Fibroblast of lung (primary cell): Measurements from ENCODE around the gene GSTM2.

Experiments
- CTCF ChIP-seq, 2 donors: IDR thresholded peaks in 1 of 2; conservative IDR thresholded peaks in 1 of 2; 1 replicate in 1 of 2; 2 replicates in 1 of 2; pipeline ENCODE4 v1.5.1; 2011 to 2012; ENCODE audit warnings: low read length in 2 of 2, control low read depth in 1 of 2, inconsistent platforms in 1 of 2, low read depth in 1 of 2, mild to moderate bottlenecking in 1 of 2
- EZH2 ChIP-seq: IDR thresholded peaks from 2 replicates; pipeline ENCODE4 v1.5.1; 2012; ENCODE audit warnings: low read length, control low read depth, mild to moderate bottlenecking; ENCODE audit errors: missing control alignments

- no peak for TF ChIP-seq CTCF (conservative IDR thresholded peaks at IDR 0.05 in 1 of 2, IDR thresholded peaks at IDR 0.05 in 1 of 2; ENCODE audit: low read depth in 1 of 2, low read length in 2 of 2)
- TF ChIP-seq EZH2 = no peak
Observed at GRCh38 chr1:109721971-109722370, 54.1 kb downstream of the GSTM2 start.
